H9 (cell line): Measurements from ENCODE around the gene HTRA1. TPM values are rescaled to one million over a fixed set of nuclear protein-coding genes. Genes with fewer than 3 reads are reported as not detected.

Source experiments
- DNase-seq: peaks from one replicate; pipeline ENCODE4 v3.0.0-alpha.2; 2017
- H2AFZ ChIP-seq: one replicate; pipeline ENCODE4 v1.6.1; 2013; ENCODE audit warnings: mild to moderate bottlenecking, low read length, control low read depth, moderate library complexity
- H2AK5ac ChIP-seq: 2 replicates; pipeline ENCODE4 v1.6.1; 2013; ENCODE audit warnings: low read length, control low read depth, mixed read lengths; ENCODE audit not compliant: insufficient read length
- H2BK120ac ChIP-seq: one replicate; pipeline ENCODE4 v1.6.1; 2013; ENCODE audit warnings: low read depth, mild to moderate bottlenecking, low read length, control low read depth, inconsistent platforms; ENCODE audit not compliant: poor library complexity, severe bottlenecking
- H2BK12ac ChIP-seq: 2 replicates; pipeline ENCODE4 v1.6.1; 2013; ENCODE audit warnings: low read length, control low read depth, mixed read lengths, low read depth; ENCODE audit not compliant: insufficient read length
- H2BK15ac ChIP-seq: 2 replicates; pipeline ENCODE4 v1.6.1; 2013; ENCODE audit warnings: low read depth, low read length, control low read depth
- H2BK20ac ChIP-seq: one replicate; pipeline ENCODE4 v1.6.1; 2013; ENCODE audit warnings: low read depth, mild to moderate bottlenecking, low read length, control low read depth, inconsistent platforms; ENCODE audit not compliant: poor library complexity, severe bottlenecking
- H2BK5ac ChIP-seq: 2 replicates; pipeline ENCODE4 v1.6.1; 2013; ENCODE audit warnings: low read length, control low read depth, mixed read lengths; ENCODE audit not compliant: insufficient read length
- H3K14ac ChIP-seq: 2 replicates; pipeline ENCODE4 v1.6.1; 2013; ENCODE audit warnings: low read length, control low read depth; ENCODE audit not compliant: insufficient read depth
- H3K18ac ChIP-seq: 2 replicates; pipeline ENCODE4 v1.6.1; 2013; ENCODE audit warnings: low read depth, mild to moderate bottlenecking, mixed read lengths, low read length, control low read depth; ENCODE audit not compliant: insufficient read length
- H3K23ac ChIP-seq: 2 replicates; pipeline ENCODE4 v1.6.1; 2013; ENCODE audit warnings: low read length, control low read depth, mixed read lengths, low read depth; ENCODE audit not compliant: insufficient read length
- H3K23me2 ChIP-seq: 2 replicates; pipeline ENCODE4 v1.6.1; 2013; ENCODE audit warnings: low read depth, mild to moderate bottlenecking, mixed read lengths, low read length, control low read depth; ENCODE audit not compliant: insufficient read length, poor library complexity, severe bottlenecking
- H3K27ac ChIP-seq: 2 replicates; pipeline ENCODE4 v1.5.1; 2013; ENCODE audit warnings: low read length, control low read depth, mixed read lengths, low read depth; ENCODE audit not compliant: insufficient read length
- H3K27me3 ChIP-seq: 2 replicates; pipeline ENCODE4 v1.6.1; 2013; ENCODE audit warnings: low read length, control low read depth, inconsistent platforms; ENCODE audit not compliant: insufficient read depth
- H3K4ac ChIP-seq: 2 replicates; pipeline ENCODE4 v1.6.1; 2013; ENCODE audit warnings: low read depth, mild to moderate bottlenecking, control low read depth, inconsistent platforms, low read length, moderate library complexity
- H3K4me1 ChIP-seq: 2 replicates; pipeline ENCODE4 v1.6.1; 2013; ENCODE audit warnings: low read length, control low read depth, inconsistent platforms; ENCODE audit not compliant: insufficient read depth
- H3K4me2 ChIP-seq: 2 replicates; pipeline ENCODE4 v1.6.1; 2013; ENCODE audit warnings: low read length, control low read depth, mixed read lengths; ENCODE audit not compliant: insufficient read length, insufficient read depth
- H3K56ac ChIP-seq: 2 replicates; pipeline ENCODE4 v1.6.1; 2013; ENCODE audit warnings: low read depth, mild to moderate bottlenecking, mixed read lengths, low read length, control low read depth; ENCODE audit not compliant: insufficient read length
- H3K79me1 ChIP-seq: 2 replicates; pipeline ENCODE4 v1.6.1; 2013; ENCODE audit warnings: low read depth, mild to moderate bottlenecking, moderate library complexity, low read length, control low read depth, inconsistent platforms; ENCODE audit not compliant: insufficient read depth, poor library complexity, severe bottlenecking
- H3K79me2 ChIP-seq: 2 replicates; pipeline ENCODE4 v1.6.1; 2013; ENCODE audit warnings: low read length, control low read depth, inconsistent platforms; ENCODE audit not compliant: insufficient read depth
- H3K9ac ChIP-seq: 2 replicates; pipeline ENCODE4 v1.6.1; 2013; ENCODE audit warnings: low read length, control low read depth, mixed read lengths; ENCODE audit not compliant: insufficient read length; ENCODE audit errors: extremely low read depth
- H3K9me3 ChIP-seq: one replicate; pipeline ENCODE4 v1.6.1; 2013; ENCODE audit warnings: low read depth, low read length, inconsistent platforms; ENCODE audit not compliant: control insufficient read depth
- H3T11ph ChIP-seq: one replicate; pipeline ENCODE4 v1.6.1; 2013; ENCODE audit warnings: mild to moderate bottlenecking, low read length, control low read depth, inconsistent platforms
- H4K20me1 ChIP-seq: one replicate; pipeline ENCODE4 v1.6.1; 2013; ENCODE audit not compliant: control insufficient read depth, insufficient read length, insufficient read depth
- H4K5ac ChIP-seq: 2 replicates; pipeline ENCODE4 v1.6.1; 2013; ENCODE audit warnings: low read depth, mild to moderate bottlenecking, mixed read lengths, low read length, control low read depth; ENCODE audit not compliant: insufficient read length
- H4K8ac ChIP-seq: replicated peaks from 2 replicates; pipeline ENCODE4 v1.6.1; 2013; ENCODE audit warnings: low read length, control low read depth, mixed read lengths, low read depth; ENCODE audit not compliant: insufficient read length
- H4K91ac ChIP-seq: 2 replicates; pipeline ENCODE4 v1.6.1; 2013; ENCODE audit warnings: low read depth, mild to moderate bottlenecking, moderate library complexity, mixed read lengths, low read length, control low read depth; ENCODE audit not compliant: insufficient read length
- H3K27ac Mint-ChIP-seq, 3 experiments: 2 replicates in 2 of 3; 3 replicates in 1 of 3; pipeline ENCODE4 v1.8.0; 2020 to 2021; ENCODE audit warnings: mixed read lengths in 3 of 3, mild to moderate bottlenecking in 1 of 3, moderate library complexity in 1 of 3
- H3K27me3 Mint-ChIP-seq: 2 replicates; pipeline ENCODE4 v1.8.0; 2021; ENCODE audit warnings: low read depth, mild to moderate bottlenecking, moderate library complexity, mixed read lengths
- H3K36me3 Mint-ChIP-seq, 3 experiments: 2 replicates in 2 of 3; 3 replicates in 1 of 3; pipeline ENCODE4 v1.8.0; 2020 to 2021; ENCODE audit warnings: low read depth in 3 of 3, mixed read lengths in 3 of 3; ENCODE audit not compliant: insufficient read depth in 1 of 3
- H3K4me1 Mint-ChIP-seq, 2 experiments: 2 replicates each; pipeline ENCODE4 v1.8.0; 2020; ENCODE audit warnings: mixed read lengths in 2 of 2
- H3K4me3 Mint-ChIP-seq, 2 experiments: 2 replicates in 1 of 2; 3 replicates in 1 of 2; pipeline ENCODE4 v1.8.0; 2020 to 2021; ENCODE audit warnings: mild to moderate bottlenecking in 2 of 2, mixed read lengths in 2 of 2, moderate library complexity in 1 of 2
- H3K9me3 Mint-ChIP-seq, 2 experiments: 2 replicates in 1 of 2; 3 replicates in 1 of 2; pipeline ENCODE4 v1.8.0; 2020; ENCODE audit warnings: mild to moderate bottlenecking in 2 of 2, mixed read lengths in 2 of 2, moderate library complexity in 1 of 2
- WGBS: extraction: QIAGEN DNeasy Blood & Tissue Kit; methylation state at CpG from one replicate; pipeline ENCODE4 v1.1.7; 2013; ENCODE audit warnings: missing lambda C conversion rate, low lambda C conversion rate, mixed read lengths; ENCODE audit not compliant: insufficient read length; ENCODE audit errors: extremely low coverage; 5-methylcytosine and 5-hydroxymethylcytosine counted together
- total RNA-seq: library from RNA; stranded (reverse); gene quantifications from 2 replicates; pipeline ENCODE4 v1.2.1, GENCODE V29; 2021
- TF ChIP-seq, protein P1 (sequence below): fragments of 200-600 bp; sonication (generic); conservative IDR thresholded peaks from 3 replicates; pipeline ENCODE4 v1.8.0; 2021; ENCODE audit warnings: antibody characterized with exemption, mild to moderate bottlenecking

The HTRA1 gene
- total RNA-seq, 1 experiment from 2014 or later, result 11.1 TPM

DNA sequence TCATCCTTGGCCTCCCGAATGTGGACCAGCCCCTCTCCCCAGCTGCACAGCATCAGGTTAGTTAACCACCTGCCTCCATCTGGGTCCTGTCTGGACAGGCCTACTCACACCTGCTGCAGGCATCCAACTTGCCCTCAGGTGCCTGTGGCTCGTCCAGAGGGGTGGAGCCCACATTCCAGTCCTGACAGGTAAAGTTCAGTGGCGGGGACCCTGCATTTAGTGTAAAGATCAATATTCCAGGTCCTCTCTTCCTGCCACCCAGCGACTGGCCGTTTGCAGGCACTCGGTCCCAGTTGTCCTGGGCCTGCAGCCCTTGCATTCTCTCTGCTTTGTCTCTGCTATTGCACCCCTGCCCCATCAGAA, 15.0 kb downstream of the HTRA1 start:
- Mint-ChIP-seq H3K4me3 (no peak overlapping the region; a peak in 1 of 5 replicates), H3K9me3 (peaks cover 4 to 6% of the 10 kb centered on the region in 2 experiments; a peak in 3 of 5 replicates), H3K4me1 (peaks cover 49 to 55% of the 10 kb centered on the region in 2 experiments), H3K27ac (peak overlapping the region; percentile 50 to 89 (median 70); a peak in 3 of 7 replicates), H3K36me3 (peaks cover 0 to 4% (median under 1%) of the 10 kb centered on the region in 3 experiments; a peak in 1 of 7 replicates), H3K27me3 (peaks cover under 1% of the 10 kb centered on the region)
- WGBS, result no CpG with 5 or more reads among the region's 6 CpGs
- H2AK5ac ChIP-seq, result no peak overlapping the region
- no peak overlapping the region for H3K27ac ChIP-seq
- no peak overlapping the region for H3K9ac ChIP-seq
- no peak overlapping the region for H3K56ac ChIP-seq
- H3K14ac ChIP-seq, result no peak overlapping the region; the same call in 1 of the 2 replicates
- H4K91ac ChIP-seq, result no peak overlapping the region
- H3K27me3 ChIP-seq, result no peaks in the 10 kb centered on the region
- H3T11ph ChIP-seq, result no peak overlapping the region
- no peaks in the 10 kb centered on the region for H3K79me1 ChIP-seq
- H2AFZ ChIP-seq, result no peak overlapping the region
- H3K4me2 ChIP-seq, result no peak overlapping the region
- no peak overlapping the region for H4K8ac ChIP-seq
- H2BK5ac ChIP-seq, result no peak overlapping the region
- H3K79me2 ChIP-seq, result no peaks in the 10 kb centered on the region
- peaks cover 3% of the 10 kb centered on the region for H3K9me3 ChIP-seq
- peak; percentile 60 for DNase-seq
- no peak overlapping the region for H3K4ac ChIP-seq
- H2BK120ac ChIP-seq, result no peak overlapping the region
- peaks cover 11% of the 10 kb centered on the region for H3K4me1 ChIP-seq
- no peaks in the 10 kb centered on the region for H3K23me2 ChIP-seq
- no peak overlapping the region for H3K23ac ChIP-seq
- H2BK12ac ChIP-seq, result no peak overlapping the region
- H2BK20ac ChIP-seq, result no peak overlapping the region
- H4K5ac ChIP-seq, result no peak overlapping the region
- TF ChIP-seq, protein P1, sequence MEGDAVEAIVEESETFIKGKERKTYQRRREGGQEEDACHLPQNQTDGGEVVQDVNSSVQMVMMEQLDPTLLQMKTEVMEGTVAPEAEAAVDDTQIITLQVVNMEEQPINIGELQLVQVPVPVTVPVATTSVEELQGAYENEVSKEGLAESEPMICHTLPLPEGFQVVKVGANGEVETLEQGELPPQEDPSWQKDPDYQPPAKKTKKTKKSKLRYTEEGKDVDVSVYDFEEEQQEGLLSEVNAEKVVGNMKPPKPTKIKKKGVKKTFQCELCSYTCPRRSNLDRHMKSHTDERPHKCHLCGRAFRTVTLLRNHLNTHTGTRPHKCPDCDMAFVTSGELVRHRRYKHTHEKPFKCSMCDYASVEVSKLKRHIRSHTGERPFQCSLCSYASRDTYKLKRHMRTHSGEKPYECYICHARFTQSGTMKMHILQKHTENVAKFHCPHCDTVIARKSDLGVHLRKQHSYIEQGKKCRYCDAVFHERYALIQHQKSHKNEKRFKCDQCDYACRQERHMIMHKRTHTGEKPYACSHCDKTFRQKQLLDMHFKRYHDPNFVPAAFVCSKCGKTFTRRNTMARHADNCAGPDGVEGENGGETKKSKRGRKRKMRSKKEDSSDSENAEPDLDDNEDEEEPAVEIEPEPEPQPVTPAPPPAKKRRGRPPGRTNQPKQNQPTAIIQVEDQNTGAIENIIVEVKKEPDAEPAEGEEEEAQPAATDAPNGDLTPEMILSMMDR, result no peak
- no peak overlapping the region for H2BK15ac ChIP-seq
- H3K18ac ChIP-seq, result no peak overlapping the region
- no peaks in the 10 kb centered on the region for H4K20me1 ChIP-seq
